ENCODE measurements around the gene SYPL2. TPM values are rescaled to one million over a fixed set of nuclear protein-coding genes. Genes with fewer than 3 reads are reported as not detected.

The SYPL2 gene
- total RNA-seq, 1 experiment from 2014 or later: 1.3 TPM

DNA sequence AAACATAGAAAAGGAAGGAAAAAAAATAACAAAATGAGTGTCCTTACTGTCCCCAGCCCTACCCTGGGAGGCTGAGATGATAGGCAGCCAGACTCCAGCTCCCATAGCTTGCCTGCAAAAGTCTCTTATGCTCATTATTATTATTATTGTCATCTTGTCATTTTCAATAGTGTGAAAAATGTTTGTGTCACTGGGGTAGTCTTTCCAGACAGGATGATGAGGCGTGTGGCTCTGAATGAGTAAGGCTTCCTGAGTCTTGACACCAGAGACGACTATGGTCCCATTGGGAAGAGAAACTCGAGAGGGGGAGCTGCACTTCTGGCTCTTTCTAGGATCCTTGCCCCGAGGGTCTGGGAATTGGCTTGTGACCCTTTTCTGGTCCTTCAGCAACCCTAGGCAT lies 26.4 kb downstream of the SYPL2 start:
- CTCF ChIA-PET: interaction anchor here (0.8 to 7.1 kb wide), 4 partner anchors 10 to 54 kb away, joined by 3 to 146 read pairs (median 8); no protein-coding TSS in a partner anchor
- Histone ChIP-seq H3K36me3 (ENCODE audit: control insufficient read depth in 1 of 2, insufficient read depth in 2 of 2, low read length in 2 of 2) (peaks cover 4 to 5% of the 10 kb centered on the region in 2 experiments; a peak in 1 of 4 replicates), H3K4me3 (replicated peaks in 1 of 2; ENCODE audit: low read depth in 1 of 2, low read length in 2 of 2) (no peak overlapping the region), H3K9me3 (ENCODE audit: control insufficient read depth in 1 of 2, insufficient read depth in 1 of 2, low read depth in 1 of 2, low read length in 2 of 2) (no peaks in the 10 kb centered on the region), H3K9me2 (ENCODE audit: insufficient read depth) (no peaks in the 10 kb centered on the region), H3K9ac (ENCODE audit: low read length) (no peak overlapping the region), H3K27me3 (ENCODE audit: insufficient read depth, low read length) (no peaks in the 10 kb centered on the region), H3K27ac (ENCODE audit: low read depth, low read length) (no peak overlapping the region), H3K4me1 (ENCODE audit: control insufficient read depth in 1 of 2, insufficient read depth in 2 of 2, low read length in 2 of 2) (peaks cover 10 to 14% of the 10 kb centered on the region in 2 experiments; a peak in 2 of 4 replicates), H3K4me2 (ENCODE audit: low read length) (no peak overlapping the region), H4K20me1 (ENCODE audit: insufficient read depth) (no peaks in the 10 kb centered on the region), H2AFZ (ENCODE audit: low read depth, low read length, poor library complexity, severe bottlenecking) (no peak overlapping the region), H3K79me2 (ENCODE audit: insufficient read depth, low read length) (no peaks in the 10 kb centered on the region; the same call in 1 of the 2 replicates)
- DNase-seq (ENCODE audit: low read depth, low spot score) (no peak), ATAC-seq (no peak)
- POLR2A ChIA-PET: no interaction called here
- TF ChIP-seq, protein P1, sequence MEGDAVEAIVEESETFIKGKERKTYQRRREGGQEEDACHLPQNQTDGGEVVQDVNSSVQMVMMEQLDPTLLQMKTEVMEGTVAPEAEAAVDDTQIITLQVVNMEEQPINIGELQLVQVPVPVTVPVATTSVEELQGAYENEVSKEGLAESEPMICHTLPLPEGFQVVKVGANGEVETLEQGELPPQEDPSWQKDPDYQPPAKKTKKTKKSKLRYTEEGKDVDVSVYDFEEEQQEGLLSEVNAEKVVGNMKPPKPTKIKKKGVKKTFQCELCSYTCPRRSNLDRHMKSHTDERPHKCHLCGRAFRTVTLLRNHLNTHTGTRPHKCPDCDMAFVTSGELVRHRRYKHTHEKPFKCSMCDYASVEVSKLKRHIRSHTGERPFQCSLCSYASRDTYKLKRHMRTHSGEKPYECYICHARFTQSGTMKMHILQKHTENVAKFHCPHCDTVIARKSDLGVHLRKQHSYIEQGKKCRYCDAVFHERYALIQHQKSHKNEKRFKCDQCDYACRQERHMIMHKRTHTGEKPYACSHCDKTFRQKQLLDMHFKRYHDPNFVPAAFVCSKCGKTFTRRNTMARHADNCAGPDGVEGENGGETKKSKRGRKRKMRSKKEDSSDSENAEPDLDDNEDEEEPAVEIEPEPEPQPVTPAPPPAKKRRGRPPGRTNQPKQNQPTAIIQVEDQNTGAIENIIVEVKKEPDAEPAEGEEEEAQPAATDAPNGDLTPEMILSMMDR (IDR thresholded peaks at IDR 0.05 in 2 of 3, conservative IDR thresholded peaks at IDR 0.05 in 1 of 3; ENCODE audit: borderline replicate concordance in 1 of 3, insufficient read depth in 1 of 3, low read depth in 2 of 3, low read length in 2 of 3): no peak
- TF ChIP-seq, protein P2, sequence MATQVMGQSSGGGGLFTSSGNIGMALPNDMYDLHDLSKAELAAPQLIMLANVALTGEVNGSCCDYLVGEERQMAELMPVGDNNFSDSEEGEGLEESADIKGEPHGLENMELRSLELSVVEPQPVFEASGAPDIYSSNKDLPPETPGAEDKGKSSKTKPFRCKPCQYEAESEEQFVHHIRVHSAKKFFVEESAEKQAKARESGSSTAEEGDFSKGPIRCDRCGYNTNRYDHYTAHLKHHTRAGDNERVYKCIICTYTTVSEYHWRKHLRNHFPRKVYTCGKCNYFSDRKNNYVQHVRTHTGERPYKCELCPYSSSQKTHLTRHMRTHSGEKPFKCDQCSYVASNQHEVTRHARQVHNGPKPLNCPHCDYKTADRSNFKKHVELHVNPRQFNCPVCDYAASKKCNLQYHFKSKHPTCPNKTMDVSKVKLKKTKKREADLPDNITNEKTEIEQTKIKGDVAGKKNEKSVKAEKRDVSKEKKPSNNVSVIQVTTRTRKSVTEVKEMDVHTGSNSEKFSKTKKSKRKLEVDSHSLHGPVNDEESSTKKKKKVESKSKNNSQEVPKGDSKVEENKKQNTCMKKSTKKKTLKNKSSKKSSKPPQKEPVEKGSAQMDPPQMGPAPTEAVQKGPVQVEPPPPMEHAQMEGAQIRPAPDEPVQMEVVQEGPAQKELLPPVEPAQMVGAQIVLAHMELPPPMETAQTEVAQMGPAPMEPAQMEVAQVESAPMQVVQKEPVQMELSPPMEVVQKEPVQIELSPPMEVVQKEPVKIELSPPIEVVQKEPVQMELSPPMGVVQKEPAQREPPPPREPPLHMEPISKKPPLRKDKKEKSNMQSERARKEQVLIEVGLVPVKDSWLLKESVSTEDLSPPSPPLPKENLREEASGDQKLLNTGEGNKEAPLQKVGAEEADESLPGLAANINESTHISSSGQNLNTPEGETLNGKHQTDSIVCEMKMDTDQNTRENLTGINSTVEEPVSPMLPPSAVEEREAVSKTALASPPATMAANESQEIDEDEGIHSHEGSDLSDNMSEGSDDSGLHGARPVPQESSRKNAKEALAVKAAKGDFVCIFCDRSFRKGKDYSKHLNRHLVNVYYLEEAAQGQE (IDR thresholded peaks at IDR 0.05; ENCODE audit: low read depth): no peak
- TF ChIP-seq, protein P3, sequence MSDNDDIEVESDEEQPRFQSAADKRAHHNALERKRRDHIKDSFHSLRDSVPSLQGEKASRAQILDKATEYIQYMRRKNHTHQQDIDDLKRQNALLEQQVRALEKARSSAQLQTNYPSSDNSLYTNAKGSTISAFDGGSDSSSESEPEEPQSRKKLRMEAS (IDR thresholded peaks at IDR 0.05): no peak
- no peak for TF ChIP-seq EZH2phosphoT487 (IDR thresholded peaks at IDR 0.05; ENCODE audit: borderline replicate concordance)
- no peak for TF ChIP-seq ZNF274 (IDR thresholded peaks at IDR 0.05; ENCODE audit: low read depth, low read length)
- TF ChIP-seq EGR1 (IDR thresholded peaks at IDR 0.05; ENCODE audit: low read depth): no peak
- BruUV-seq (replicated peaks): no TSS peak
- intact Hi-C loops (cut with micrococcal nuclease): no loop called here
- RAD21 ChIA-PET (ENCODE audit: low non-redundant PET in 1 of 2, low total read pairs in 2 of 2, uncharacterized antibody in 2 of 2, unreplicated experiment in 2 of 2): no interaction called here
